ENCODE measurements around the gene GSE1.
"Not testable (repeated sequence)": the region's sequence is repeated elsewhere in the genome, so short reads cannot be mapped to it uniquely, and the experiment has no call there.

The GSE1 gene

GRCh38 chr16:85592277-85592676, 20.8 kb upstream of the GSE1 start:
- DNase-seq: not testable (repeated sequence)

- no peak for DNase-seq
Observed at GRCh38 chr16:85592700-85593493, 20.2 kb upstream of the GSE1 start.

GRCh38 chr16:85593494-85594221, 19.5 kb upstream of the GSE1 start:
- DNase-seq: no peak

GRCh38 chr16:85594273-85594977, 18.7 kb upstream of the GSE1 start:
- no peak for DNase-seq

DNA sequence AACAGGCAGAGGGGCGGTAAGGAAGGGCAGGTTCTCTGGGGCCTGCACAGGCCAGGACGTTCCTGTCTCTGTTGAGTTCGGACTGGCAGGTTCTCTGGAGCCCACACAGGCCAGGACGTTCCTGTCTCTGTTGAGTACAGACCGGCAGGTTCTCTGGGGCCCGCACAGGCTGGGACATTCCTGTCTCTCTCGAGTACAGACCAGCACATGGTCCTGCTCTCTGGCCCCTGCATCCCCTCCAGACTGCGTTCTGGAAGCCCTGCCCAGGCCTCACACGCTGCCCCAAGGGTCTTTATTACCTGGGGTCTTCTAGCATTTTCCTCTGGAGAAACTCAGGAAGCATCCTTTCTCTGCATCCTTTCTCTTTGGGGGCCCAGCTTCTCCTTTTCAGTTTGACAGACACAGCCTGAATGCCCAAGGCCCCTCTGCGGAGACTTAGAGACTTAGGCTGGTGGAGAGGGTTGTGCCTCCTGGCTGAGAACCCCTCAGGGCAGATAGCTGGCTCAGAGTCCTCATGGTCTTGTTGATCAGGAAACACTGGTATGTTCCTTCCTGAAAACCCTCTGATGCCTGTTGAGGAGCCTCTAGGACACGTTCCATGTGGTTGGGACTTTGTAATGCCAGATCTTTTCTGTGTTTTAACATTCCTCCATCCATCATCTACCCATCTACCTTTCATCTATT, 18.0 kb upstream of the GSE1 start:
- DNase-seq: no peak

DNA sequence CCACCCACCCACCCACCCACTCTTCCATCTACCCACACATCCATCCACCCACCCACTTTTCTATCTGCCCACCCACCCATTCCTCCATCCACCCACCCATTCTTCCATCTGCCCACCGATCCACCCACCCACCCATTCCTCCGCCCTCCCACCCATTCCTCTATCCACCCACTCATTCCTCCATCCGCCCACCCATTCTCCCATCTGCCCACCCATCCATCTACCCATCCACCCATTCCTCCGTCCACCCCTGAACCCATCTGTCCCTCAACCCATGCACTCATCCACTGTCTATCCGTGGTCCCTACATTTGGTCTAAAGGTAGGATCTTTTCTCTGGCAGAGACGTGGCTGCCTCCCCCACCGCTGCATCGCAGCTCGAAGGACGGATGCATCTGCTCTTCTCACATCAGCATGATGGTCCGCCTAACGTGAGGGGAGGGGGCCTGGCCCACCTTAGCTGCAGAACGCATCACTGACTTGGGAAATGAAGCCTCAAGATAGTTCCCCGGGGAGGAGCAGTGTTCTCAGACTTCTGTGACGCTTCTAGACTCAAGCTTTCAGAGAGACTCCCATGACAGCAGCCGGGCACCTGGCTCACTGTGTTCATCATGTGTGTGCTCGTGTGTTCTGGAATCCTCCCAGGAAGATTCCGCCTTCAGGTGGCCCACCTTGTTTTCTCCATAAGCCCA, 17.2 kb upstream of the GSE1 start:
- no peak for DNase-seq

GRCh38 chr16:85598141-85598540, 15.0 kb upstream of the GSE1 start:
- DNase-seq: no peak

- no peak for DNase-seq
Observed at GRCh38 chr16:85600078-85600477, 13.0 kb upstream of the GSE1 start.

DNA sequence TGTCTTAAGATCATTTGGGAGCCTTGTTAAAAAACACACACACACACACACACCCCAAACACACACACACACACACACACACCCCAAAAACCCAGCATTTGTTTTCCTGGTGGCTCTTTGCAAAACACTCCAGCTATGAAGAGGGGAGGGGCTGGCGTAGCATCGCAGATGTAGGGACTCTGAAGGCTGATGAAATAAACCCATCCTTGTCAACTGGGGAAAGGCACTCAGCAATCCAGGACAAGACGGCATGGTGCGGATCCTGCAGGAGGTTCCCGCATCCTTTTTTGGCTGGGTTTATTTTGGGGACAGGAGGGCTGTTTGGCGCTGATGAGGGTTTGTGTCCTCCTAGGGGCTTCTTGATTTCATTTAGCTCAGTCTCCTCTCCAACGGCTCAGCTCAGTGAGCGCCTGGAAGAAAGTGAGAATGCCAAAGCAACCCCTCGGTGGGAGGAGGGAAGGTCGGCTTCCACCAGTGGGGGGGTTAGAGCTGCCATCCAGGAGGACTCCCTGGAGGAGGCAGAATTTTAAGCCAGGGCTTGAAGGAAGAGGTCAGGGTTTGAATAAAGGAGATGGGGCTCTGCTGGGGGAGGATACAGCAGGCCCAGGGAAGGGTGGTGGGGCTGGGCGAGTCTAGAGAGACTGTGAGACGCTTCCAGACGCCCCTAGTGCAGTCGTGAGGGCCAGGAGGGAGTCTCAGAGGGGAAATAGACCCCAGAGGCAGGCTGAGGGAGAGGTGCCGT, 12.4 kb upstream of the GSE1 start:
- no peak for DNase-seq

GRCh38 chr16:85601272-85601639, 11.9 kb upstream of the GSE1 start:
- DNase-seq: no peak

DNA sequence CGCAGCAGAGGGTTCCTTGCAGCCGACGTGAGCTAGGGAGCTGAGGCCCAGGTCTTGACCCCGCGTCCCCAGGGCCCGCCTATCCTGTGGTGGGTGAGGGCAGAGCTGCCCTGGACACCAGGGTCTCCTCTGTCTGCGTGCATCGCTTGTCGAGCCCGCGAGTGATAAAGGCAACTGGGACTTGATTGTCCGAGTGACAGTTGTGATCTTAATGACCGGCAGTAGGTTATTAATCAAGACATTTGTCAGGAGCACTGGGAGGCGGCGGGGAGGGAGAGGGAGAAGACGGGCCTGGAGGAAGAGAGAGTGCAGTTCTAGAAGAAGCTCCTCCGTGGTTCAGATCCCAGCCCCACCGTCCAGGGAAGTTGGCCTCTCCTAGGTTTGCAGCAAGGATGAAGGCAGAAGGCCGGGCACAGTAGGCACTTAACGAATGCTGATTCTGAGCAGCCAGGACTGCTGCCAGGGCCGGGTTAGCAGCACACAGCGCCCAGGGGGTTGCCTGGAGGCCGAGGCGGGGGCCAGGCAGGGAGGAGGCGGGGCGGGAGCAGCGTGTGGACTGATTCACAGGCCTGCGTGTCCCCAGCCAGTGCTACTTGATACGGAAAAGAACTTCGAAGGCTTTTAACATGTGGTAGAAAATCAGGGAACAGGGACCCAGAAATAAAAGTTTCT, 11.3 kb upstream of the GSE1 start:
- DNase-seq: no peak

DNA sequence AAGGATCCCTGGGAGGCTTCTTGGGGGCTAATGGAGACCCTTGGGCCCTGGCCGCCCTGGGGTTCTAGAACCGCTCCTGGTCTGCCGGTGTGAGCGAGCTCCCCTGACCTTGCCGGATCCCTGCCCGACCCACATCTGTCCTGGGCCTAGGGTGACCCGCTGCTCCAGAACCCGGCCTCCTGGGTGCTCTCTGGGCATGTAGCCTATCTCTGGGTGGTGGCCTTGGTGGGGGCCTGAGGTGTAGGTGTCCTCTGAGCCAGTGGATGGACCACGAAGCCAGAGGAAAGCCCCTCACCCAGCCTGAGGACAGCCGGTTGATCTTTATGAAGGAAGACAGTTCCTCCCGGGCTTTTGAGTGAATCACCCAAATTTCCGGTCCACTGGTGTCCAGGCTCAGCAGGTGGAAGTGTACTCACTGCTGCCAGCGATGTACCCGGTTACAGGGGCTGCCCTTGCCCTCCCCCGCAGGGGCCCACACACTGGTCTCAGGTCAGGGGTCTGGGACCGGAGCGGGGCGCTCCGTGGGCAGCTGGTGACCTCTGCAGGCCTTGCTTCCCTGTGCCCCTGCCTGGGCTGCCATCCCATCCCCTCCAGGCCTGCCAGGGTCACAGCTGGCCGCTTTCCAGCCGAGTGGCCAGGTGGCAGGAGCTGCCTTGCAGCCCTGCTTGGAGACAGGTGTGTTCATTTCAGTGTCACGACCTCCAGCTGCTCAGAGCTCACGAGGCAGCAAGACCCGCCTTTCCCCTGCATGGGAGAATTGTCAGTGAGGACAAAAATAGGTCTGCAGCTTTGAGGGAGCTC, 10.5 kb upstream of the GSE1 start:
- no peak for DNase-seq

DNA sequence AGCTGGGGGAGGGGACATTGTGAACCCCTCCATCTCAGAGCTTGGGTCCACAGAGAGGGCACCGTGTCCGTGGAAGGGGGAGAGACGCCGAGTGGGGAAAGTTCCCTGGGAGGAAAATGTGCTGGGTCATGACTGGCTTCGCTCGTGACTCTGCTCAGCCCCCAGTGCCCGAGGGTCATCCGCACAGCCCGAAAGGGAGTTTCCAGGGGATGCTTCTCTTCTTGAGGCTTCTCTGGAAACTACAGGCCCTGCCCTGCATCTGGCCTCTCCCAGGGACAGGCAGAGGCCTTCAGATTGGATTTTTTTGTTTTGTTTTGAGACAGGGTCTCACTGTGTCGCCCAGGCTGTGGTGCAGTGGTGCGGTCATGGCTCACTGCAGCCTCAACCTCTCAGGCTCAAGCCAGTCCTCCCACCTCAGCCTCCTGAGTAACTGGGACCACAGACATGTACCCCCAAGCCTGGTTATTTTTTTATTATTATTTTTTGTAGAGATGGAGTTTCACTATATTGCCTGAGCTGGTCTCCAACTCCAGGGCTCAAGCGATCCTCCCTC, 9.8 kb upstream of the GSE1 start:
- no peak for DNase-seq

DNA sequence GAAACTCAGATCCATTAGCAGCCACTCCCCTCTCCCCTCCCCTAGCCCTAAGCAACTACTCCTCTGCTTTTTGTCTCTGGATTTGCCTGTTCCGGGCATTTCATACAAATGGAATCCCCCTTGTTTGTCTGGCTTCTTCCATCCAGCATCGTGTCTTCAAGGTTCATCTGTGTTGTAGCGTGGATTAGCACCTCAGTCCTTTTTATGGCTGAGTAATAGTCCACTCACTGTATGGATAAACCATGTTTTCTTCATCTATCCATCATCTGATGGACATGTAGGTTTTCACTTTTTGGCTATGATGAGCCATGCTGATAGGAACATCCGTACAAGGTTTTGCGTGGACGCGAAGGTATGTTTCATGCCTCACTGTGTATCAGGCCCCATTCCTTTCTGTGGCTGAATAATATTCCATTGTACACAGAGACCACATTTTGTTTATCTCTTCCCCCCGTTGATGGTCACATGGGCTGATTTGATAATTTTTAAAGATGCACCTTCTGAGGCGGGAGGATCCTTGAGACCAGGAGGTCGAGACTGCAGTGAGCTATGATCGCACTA, 8.9 kb upstream of the GSE1 start:
- no peak for DNase-seq

GRCh38 chr16:85605051-85605911, 7.8 kb upstream of the GSE1 start:
- no peak for DNase-seq

DNA sequence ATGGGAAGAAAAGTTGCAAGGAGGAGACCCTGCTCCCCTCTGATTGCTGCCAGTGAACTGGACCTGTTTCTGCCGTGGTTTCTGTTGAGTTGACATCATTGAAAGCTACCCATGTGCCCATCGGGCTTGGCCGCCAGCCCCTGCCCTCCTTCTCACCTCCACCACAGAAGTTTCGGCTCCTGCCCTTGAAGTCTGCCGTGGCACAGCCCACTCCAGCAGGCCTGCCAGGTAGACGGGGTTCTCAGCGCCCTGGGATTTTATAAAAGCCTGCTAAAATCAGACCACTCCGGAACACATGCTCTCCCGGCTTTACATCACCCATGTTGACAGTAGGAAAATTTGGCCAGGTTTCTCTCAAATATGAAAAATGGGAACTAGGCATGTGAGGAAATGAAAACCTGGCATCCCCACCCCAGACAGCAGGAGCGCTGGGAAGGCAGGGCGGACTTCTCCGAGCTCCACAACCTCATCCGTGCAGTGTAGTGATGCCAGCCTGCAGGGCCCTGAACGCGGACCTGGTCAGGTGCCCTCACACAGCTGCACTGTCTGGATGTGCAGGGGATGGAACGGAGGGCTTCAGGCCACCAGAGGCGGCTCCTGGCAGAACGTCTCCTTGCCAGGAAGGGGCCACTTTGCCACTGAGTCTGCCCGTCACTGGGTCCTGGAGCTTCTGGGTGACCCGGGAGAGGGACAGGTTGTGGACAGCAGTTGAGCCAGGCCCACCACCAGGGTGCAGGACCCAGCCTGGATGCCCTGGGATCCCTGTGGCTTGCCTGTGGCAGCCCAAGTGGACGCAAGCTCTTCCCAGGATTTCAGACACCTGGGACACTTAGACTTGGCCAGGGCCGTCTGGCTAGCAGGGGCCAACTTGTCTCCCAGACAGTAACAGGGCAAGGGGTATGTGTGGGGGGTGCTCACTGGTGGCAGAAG, 6.9 kb upstream of the GSE1 start:
- no peak for DNase-seq

- no peak for DNase-seq
Observed at GRCh38 chr16:85606904-85607303, 6.2 kb upstream of the GSE1 start.

Data from T-helper 9 cell (primary cell).